MM.1S (cell line): ENCODE measurements around the gene IRAK2.

ENCODE experiments used
- CTCF ChIP-seq: fragments of 300-600 bp; sonication (generic); IDR thresholded peaks from 2 replicates; pipeline ENCODE4 v1.5.1; 2016; ENCODE audit warnings: antibody characterized with exemption, low read length, mixed read lengths
- EZH2 ChIP-seq: fragments of 300-600 bp; sonication (generic); optimal IDR thresholded peaks from 2 replicates; pipeline ENCODE3; 2017; ENCODE audit warnings: low read depth, mild to moderate bottlenecking, antibody characterized with exemption, low read length, mixed read lengths
- EZH2phosphoT487 ChIP-seq: fragments of 300-600 bp; sonication (generic); IDR thresholded peaks from 2 replicates; pipeline ENCODE4 v1.6.1; 2018; ENCODE audit warnings: antibody characterized with exemption, low read length

DNA sequence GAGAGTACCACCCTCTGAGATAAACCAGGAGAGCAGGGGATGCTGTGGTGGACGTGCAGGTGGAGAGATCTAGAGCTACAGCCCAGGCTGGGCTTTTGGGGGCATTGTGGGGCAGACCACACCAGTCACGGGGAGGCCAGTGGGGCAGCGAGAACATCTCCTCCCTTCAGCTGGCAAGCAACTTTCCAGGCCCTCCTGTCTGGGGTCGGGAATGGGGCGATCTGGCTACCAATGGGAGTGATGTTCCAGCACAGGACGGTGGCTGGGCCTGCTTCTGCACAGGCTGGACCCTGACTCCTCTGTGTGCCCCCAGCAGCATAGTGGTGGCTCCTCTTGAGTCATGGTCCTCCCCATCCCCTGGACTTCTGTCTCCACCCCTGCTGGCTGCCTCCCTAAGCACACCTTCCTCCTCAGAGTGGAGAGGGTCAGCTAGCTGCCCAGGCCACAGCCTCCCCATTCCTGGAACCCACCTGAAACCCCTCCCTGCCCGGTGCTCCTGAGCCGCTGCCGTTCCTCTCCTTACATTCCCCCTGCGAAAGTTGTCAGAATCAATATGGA, 16.1 kb downstream of the IRAK2 start:
- TF ChIP-seq CTCF: no peak
- TF ChIP-seq EZH2phosphoT487: no peak
- no peak for TF ChIP-seq EZH2
